GM12878 (cell line): ENCODE data around the gene UBL4A. TPM values are rescaled to one million over a fixed set of nuclear protein-coding genes. Genes with fewer than 3 reads are reported as not detected.

Experiments used
- ATAC-seq: fragments of 200-7000 bp; cut with Tn5 transposase; 3 replicates; pipeline ENCODE4 v1.9.1; 2020; ENCODE audit warnings: mild to moderate bottlenecking, moderate library complexity
- BruUV-seq: library from RNA; stranded (reverse); fragments of 400-500 nt; replicated peaks from 2 replicates; lab custom pipeline; 2021; lab: Mats Ljungman, UMichigan
- CTCF ChIA-PET: fragments of 300-600 bp; sonication (Branson Sonifier 250); formaldehyde crosslinking; extraction: SDS; loops from one replicate; lab custom pipeline; 2021; ENCODE audit warnings: inconsistent platforms; lab: Yijun Ruan, JAX
- POLR2A ChIA-PET: fragments of 350-600 bp; formaldehyde crosslinking; extraction: SDS; loops from one replicate; lab custom pipeline; 2021; ENCODE audit warnings: inconsistent platforms; lab: Charles Lee
- RAD21 ChIA-PET: fragments of 300-600 bp; sonication (Branson Sonifier 250); formaldehyde crosslinking; loops from one replicate; lab custom pipeline; 2023; ENCODE audit warnings: antibody characterized with exemption; ENCODE audit not compliant: unreplicated experiment; lab: Charles Lee
- SMC1A ChIA-PET: fragments of 300-600 bp; sonication (Branson Sonifier 250); formaldehyde crosslinking; loops from one replicate; lab custom pipeline; 2023; ENCODE audit not compliant: unreplicated experiment, uncharacterized antibody; lab: Charles Lee
- DNase-seq: peaks from one replicate; pipeline ENCODE4 v3.0.0-alpha.2; 2011; ENCODE audit warnings: low read depth, low spot score
- FAIRE-seq: peaks from 3 replicates; lab custom pipeline; 2011; peaks lifted over from hg19 to GRCh38; lab: Jason Lieb, UNC
- H2AFZ ChIP-seq: 2 replicates; pipeline ENCODE4 v1.6.0; 2011; ENCODE audit warnings: low read depth, low read length, control low read depth; ENCODE audit not compliant: control insufficient read depth
- H3K27ac ChIP-seq: 2 replicates; pipeline ENCODE4 v1.5.1; 2011; ENCODE audit warnings: control low read depth; ENCODE audit not compliant: control insufficient read depth, insufficient read depth
- H3K27me3 ChIP-seq, 2 experiments: replicated peaks in 1 of 2; 2 replicates each; pipeline versions ENCODE4 v1.6.0 to v1.6.1; 2011; ENCODE audit warnings: low read length in 1 of 2; ENCODE audit not compliant: control insufficient read depth in 2 of 2, insufficient read depth in 2 of 2
- H3K36me3 ChIP-seq, 2 experiments: 2 replicates each; pipeline ENCODE4 v1.5.1; 2011; ENCODE audit warnings: low read length in 1 of 2; ENCODE audit not compliant: control insufficient read depth in 2 of 2, insufficient read depth in 2 of 2
- H3K4me1 ChIP-seq: 2 replicates; pipeline ENCODE4 v1.6.1; 2011; ENCODE audit warnings: mild to moderate bottlenecking, low read length, moderate library complexity, mixed read lengths; ENCODE audit not compliant: control insufficient read depth, insufficient read depth
- H3K4me2 ChIP-seq: 2 replicates; pipeline ENCODE4 v1.6.0; 2011; ENCODE audit warnings: control low read depth; ENCODE audit not compliant: control insufficient read depth, insufficient read depth
- H3K4me3 ChIP-seq: fragments of 200-600 bp; sonication (generic); 2 replicates; pipeline ENCODE4 v1.5.1; 2016
- H3K79me2 ChIP-seq: 2 replicates; pipeline ENCODE4 v1.6.0; 2011; ENCODE audit warnings: low read length; ENCODE audit not compliant: control insufficient read depth, insufficient read depth
- H3K9ac ChIP-seq: 2 replicates; pipeline ENCODE4 v1.8.0; 2011; ENCODE audit warnings: low read length, control low read depth, mixed read lengths; ENCODE audit not compliant: control insufficient read depth, insufficient read depth
- H3K9me3 ChIP-seq: replicated peaks from 3 replicates; pipeline ENCODE4 v1.5.1; 2011; ENCODE audit warnings: mild to moderate bottlenecking, low read length; ENCODE audit not compliant: control insufficient read depth, insufficient read depth
- H4K20me1 ChIP-seq: 2 replicates; pipeline ENCODE4 v1.6.0; 2011; ENCODE audit not compliant: control insufficient read depth, insufficient read depth
- ATF7 ChIP-seq: fragments of 450-650 bp; IDR thresholded peaks from 2 replicates; pipeline ENCODE4 v1.6.1; 2016; ENCODE audit warnings: low read depth, mild to moderate bottlenecking
- DPF2 ChIP-seq: fragments of 450-650 bp; IDR thresholded peaks from 2 replicates; pipeline ENCODE4 v1.6.1; 2017; ENCODE audit warnings: mild to moderate bottlenecking
- FOS ChIP-seq: IDR thresholded peaks from 3 replicates; pipeline ENCODE4 v1.6.1; 2011; ENCODE audit warnings: borderline replicate concordance; ENCODE audit not compliant: insufficient read length; ENCODE audit errors: extremely low read depth
- NFXL1 ChIP-seq: fragments of 450-650 bp; IDR thresholded peaks from 2 replicates; pipeline ENCODE4 v1.6.1; 2017; ENCODE audit warnings: antibody characterized with exemption, mild to moderate bottlenecking, borderline replicate concordance
- RB1 ChIP-seq: fragments of 450-650 bp; formaldehyde crosslinking; IDR thresholded peaks from 2 replicates; pipeline ENCODE4 v1.6.1; 2017; ENCODE audit warnings: mild to moderate bottlenecking, borderline replicate concordance
- SKIL ChIP-seq: fragments of 450-650 bp; IDR thresholded peaks from 2 replicates; pipeline ENCODE4 v1.6.1; 2017; ENCODE audit warnings: mild to moderate bottlenecking, low read depth, inconsistent platforms; ENCODE audit not compliant: poor library complexity, severe bottlenecking
- YBX1 ChIP-seq: fragments of 450-650 bp; IDR thresholded peaks from 2 replicates; pipeline ENCODE4 v1.6.1; 2016; ENCODE audit warnings: antibody characterized with exemption
- ZNF24 ChIP-seq: fragments of 450-650 bp; IDR thresholded peaks from 2 replicates; pipeline ENCODE4 v1.6.1; 2017; ENCODE audit warnings: antibody characterized with exemption, mild to moderate bottlenecking
- WGBS: methylation state at CpG from one replicate; pipeline ENCODE4 v1.1.6; 2016; ENCODE audit warnings: low lambda C conversion rate; ENCODE audit not compliant: insufficient replicate concordance, insufficient coverage; ENCODE audit errors: missing lambda C conversion rate; 5-methylcytosine and 5-hydroxymethylcytosine counted together
- in situ Hi-C: fragments of 300-500 bp; cut with MboI; formaldehyde crosslinking; loops from 9 replicates; pipeline ENCODE4 v1.14.3; 2018; ENCODE audit warnings: mixed read lengths
- intact Hi-C: fragments of 100-400 bp; cut with micrococcal nuclease; formaldehyde crosslinking; loops from one replicate; pipeline ENCODE4 v1.14.2; 2022; ENCODE audit not compliant: unreplicated experiment
- polyA plus RNA-seq, 11 experiments: library from polyadenylated mRNA; depleted of rRNA in 4 of 11; unstranded in 6 of 11; stranded (reverse) in 5 of 11; fragments of >200 nt; fragmentation: Nextera tagmentation in 4 of 11; fragmentation: Illumina TruSeq in 1 of 11; extraction: Ambion mirVana in 4 of 11; extraction: Trizol in 1 of 11; gene quantifications; 1 replicate in 1 of 11; 2 replicates in 10 of 11; pipeline versions ENCODE4 v1.2.1 to v1.2.3, GENCODE V29; 2011 to 2016; ENCODE audit warnings: inconsistent platforms in 2 of 11, missing spikeins in 2 of 11, low read depth in 1 of 11
- total RNA-seq, 4 experiments: library from RNA; depleted of rRNA in 3 of 4; stranded (reverse); fragments of >200 nt in 3 of 4; fragmentation: Illumina TruSeq in 1 of 4; extraction: Trizol in 1 of 4; gene quantifications; 2 replicates each; pipeline versions ENCODE4 v1.2.1 to v1.2.3, GENCODE V29; 2013 to 2021

The UBL4A gene
- total and polyA plus RNA-seq, 10 of the 15 experiments (the other 5 are each of a cell fraction or from before 2014, with no cell fraction given) = 4.2 to 49.9 (median 34.0) TPM

- intact Hi-C loops = no loop called here
Observed at GRCh38 chrX:154452823-154453222, 33.6 kb downstream of the UBL4A start.

More at GRCh38 chrX:154452823-154453222, 33.6 kb downstream of the UBL4A start:
- no peaks in the 10 kb centered on the region for H3K27me3 ChIP-seq
- POLR2A ChIA-PET = interaction anchor here (1.2 kb wide), 1 partner anchor 22 kb away, joined by 3 read pairs; no protein-coding TSS in a partner anchor
- SMC1A ChIA-PET = no interaction called here
- peaks cover 0 to 2% of the 10 kb centered on the region in 2 experiments; a peak in 2 of 4 replicates for H3K36me3 ChIP-seq
- in situ Hi-C loops = no loop called here
- TF ChIP-seq RB1 = no peak
- no peak for TF ChIP-seq FOS
- TF ChIP-seq YBX1 = no peak
- TF ChIP-seq ATF7 = no peak
- TF ChIP-seq DPF2 = no peak
- TF ChIP-seq SKIL = no peak
- no peak for TF ChIP-seq ZNF24
- no peak for TF ChIP-seq NFXL1
- no peaks in the 10 kb centered on the region for H3K79me2 ChIP-seq
- no peaks in the 10 kb centered on the region for H4K20me1 ChIP-seq
- BruUV-seq = no TSS peak
- H2AFZ ChIP-seq = no peak overlapping the region
- DNase-seq (no peak), FAIRE-seq (no peak), ATAC-seq (no peak)
- H3K9me3 ChIP-seq = no peaks in the 10 kb centered on the region; the same call in 2 of the 3 replicates
- H3K4me2 ChIP-seq = no peak overlapping the region
- H3K27ac ChIP-seq = no peak overlapping the region
- RAD21 ChIA-PET = no interaction called here
- no peak overlapping the region for H3K4me3 ChIP-seq
- CTCF ChIA-PET = no interaction called here
- H3K4me1 ChIP-seq = no peaks in the 10 kb centered on the region
- H3K9ac ChIP-seq = no peak overlapping the region
- WGBS = 96% methylated on average over 9 of the region's 9 CpGs
